Measurements from ENCODE around the gene ST7.

The ST7 gene

DNA sequence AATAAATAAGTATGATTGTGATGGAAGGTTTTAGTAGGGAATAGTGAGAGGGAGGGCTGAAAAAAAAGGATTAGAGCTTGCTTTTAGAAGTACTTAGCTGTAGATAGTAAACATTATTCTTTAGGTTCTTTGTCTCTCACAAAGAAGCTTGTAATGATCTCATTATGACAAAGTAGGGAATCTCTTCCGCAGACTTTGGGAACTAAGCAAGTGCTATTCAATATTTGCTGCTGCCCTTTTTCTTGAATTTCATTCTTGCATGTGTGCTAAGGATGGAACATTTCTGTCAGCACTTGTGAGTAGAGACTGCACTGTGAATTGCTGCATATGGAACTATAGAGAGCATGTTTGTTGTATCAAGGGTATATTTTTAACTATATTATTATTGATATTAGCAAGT is 173.4 kb downstream of the ST7 start:
- TF ChIP-seq, protein P1, sequence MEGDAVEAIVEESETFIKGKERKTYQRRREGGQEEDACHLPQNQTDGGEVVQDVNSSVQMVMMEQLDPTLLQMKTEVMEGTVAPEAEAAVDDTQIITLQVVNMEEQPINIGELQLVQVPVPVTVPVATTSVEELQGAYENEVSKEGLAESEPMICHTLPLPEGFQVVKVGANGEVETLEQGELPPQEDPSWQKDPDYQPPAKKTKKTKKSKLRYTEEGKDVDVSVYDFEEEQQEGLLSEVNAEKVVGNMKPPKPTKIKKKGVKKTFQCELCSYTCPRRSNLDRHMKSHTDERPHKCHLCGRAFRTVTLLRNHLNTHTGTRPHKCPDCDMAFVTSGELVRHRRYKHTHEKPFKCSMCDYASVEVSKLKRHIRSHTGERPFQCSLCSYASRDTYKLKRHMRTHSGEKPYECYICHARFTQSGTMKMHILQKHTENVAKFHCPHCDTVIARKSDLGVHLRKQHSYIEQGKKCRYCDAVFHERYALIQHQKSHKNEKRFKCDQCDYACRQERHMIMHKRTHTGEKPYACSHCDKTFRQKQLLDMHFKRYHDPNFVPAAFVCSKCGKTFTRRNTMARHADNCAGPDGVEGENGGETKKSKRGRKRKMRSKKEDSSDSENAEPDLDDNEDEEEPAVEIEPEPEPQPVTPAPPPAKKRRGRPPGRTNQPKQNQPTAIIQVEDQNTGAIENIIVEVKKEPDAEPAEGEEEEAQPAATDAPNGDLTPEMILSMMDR (IDR thresholded peaks at IDR 0.05; ENCODE audit: borderline replicate concordance, insufficient read depth, low read depth, low read length), result no peak

DNA sequence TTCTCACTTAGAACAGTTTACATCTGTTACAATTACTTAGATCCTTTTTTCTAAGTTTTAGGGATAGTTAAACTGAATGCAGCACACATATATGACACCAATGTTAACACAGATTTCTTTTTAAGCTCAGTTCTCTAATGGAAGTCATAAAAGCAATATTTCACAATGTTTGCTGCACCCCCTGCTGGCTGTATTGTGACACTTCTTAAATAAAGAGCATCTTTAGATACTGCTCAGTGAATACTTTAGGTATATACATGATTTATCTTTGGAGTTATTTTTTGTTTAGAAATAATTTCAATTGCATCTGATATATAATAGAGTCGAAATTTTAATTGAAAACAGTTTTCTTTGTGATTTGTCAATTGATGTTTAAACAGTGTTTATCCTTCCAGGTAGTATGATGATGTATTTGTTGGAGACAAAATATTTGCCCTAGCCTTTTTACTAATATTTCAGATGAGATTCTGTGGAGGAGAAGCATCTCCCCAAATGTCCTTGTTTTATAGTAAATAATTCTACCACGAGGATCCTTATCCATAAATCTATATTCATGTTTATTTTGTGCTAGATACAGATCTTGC is 174.4 kb downstream of the ST7 start:
- H3K4me3 ChIP-seq (ENCODE audit: low read depth, low read length), result no peak overlapping the region
- TF ChIP-seq, protein P1 (IDR thresholded peaks at IDR 0.05; ENCODE audit: borderline replicate concordance, insufficient read depth, low read depth, low read length), result peak; percentile 43; the same call in 1 of the 2 replicates

More for the DNA sequence above, 173.4 kb downstream of the ST7 start:
- H3K4me3 ChIP-seq (ENCODE audit: low read depth, low read length), result no peak overlapping the region

DNA sequence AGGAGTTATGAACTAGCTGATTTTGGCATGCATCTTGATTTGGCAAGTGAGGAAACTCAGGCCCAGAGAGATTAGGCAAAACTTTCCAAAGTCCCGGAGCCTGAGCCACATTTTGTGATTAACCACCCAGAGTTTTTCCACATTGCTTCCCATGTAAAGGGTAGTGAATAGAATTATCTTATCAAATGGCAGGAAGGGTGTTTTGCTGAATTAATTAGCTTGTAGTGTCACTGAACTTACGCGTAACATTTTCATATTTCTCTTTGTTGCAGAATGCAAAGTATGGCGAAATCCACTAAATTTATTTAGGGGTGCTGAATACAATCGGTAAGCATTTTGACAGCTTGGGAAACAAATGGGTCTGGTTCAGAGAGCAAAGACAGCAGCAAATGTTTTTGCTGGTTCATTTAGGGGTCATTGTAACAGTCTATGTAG is 176.2 kb downstream of the ST7 start:
- H3K4me3 ChIP-seq (ENCODE audit: low read depth, low read length), result no peak overlapping the region
- TF ChIP-seq, protein P1 (IDR thresholded peaks at IDR 0.05; ENCODE audit: borderline replicate concordance, insufficient read depth, low read depth, low read length), result no peak

DNA sequence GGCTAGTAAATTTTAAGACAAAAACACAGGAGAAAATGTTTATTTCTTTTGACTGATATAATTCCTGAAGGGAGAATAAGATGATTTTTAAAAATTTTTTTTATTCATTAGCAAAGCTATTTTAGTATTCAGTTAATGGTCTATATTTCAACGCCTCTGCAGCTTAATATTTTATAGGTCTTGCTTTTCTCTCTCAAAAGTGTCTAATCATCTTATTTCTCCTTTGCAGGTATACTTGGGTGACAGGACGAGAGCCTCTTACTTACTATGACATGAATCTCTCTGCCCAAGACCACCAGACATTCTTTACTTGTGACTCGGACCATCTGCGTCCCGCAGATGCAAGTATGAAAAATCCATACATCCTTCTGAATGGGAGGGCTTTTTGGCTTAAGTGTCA is 177.0 kb downstream of the ST7 start:
- TF ChIP-seq, protein P1 (IDR thresholded peaks at IDR 0.05; ENCODE audit: borderline replicate concordance, insufficient read depth, low read depth, low read length), result no peak
- no peak overlapping the region for H3K4me3 ChIP-seq (ENCODE audit: low read depth, low read length)

DNA sequence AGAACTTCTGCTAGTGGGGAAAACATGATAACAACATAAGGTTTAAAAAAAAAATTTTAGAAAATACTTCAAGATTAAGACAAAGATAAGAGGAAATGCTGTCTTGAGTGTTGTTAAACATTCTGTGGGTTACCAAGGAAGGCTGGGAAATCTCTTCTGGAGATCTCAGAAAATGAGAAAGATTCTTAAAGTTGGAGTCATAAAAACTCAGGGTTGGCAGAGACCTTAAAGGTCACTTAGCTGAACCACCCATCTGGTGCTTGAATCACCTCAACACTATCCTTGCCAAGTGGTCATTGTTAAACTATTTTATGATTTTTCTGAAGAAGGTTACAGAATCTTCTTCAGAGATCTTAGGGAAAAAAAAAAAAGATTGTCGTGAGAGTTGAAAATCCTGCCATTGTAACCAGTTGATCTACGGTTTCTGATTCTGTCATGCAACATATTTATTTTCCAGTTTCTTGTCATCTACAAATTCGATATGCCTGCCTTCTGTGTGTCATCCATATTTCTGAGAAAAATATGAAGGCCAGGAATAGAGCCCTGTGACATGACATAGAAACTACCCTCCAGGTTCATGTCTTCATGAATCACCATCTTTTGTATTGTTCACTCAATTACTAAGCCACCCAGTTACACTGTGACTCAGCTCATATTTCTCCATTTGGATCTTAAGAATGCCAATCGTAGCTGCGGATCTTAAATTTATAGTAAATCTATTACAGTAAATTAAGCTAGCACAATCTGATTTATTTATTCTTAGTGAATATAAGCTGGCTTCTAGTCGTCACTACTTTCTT is 179.2 kb downstream of the ST7 start:
- H3K4me3 ChIP-seq (ENCODE audit: low read depth, low read length), result no peak overlapping the region
- TF ChIP-seq, protein P1 (IDR thresholded peaks at IDR 0.05; ENCODE audit: borderline replicate concordance, insufficient read depth, low read depth, low read length), result no peak

DNA sequence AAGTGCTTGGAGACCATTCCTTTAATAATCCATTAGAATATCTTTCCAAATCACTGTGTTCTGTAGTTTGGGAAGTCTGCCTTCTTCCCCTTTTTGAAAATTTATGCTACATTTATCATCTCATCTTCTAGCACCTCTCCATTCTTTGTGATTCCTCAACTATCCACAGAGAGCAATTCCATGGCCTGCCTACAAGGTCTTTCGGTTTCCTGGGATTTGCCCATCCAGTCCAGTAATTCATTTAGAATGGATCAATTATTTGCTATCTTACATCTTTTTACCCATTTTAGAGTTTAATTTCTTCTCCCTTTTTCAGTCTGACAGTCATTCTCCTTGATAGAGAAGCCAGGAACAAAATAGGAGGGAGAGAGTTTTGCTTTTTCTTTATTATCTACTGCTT is 179.8 kb downstream of the ST7 start:
- H3K4me3 ChIP-seq (ENCODE audit: low read depth, low read length), result no peak overlapping the region
- TF ChIP-seq, protein P1 (IDR thresholded peaks at IDR 0.05; ENCODE audit: borderline replicate concordance, insufficient read depth, low read depth, low read length), result no peak

DNA sequence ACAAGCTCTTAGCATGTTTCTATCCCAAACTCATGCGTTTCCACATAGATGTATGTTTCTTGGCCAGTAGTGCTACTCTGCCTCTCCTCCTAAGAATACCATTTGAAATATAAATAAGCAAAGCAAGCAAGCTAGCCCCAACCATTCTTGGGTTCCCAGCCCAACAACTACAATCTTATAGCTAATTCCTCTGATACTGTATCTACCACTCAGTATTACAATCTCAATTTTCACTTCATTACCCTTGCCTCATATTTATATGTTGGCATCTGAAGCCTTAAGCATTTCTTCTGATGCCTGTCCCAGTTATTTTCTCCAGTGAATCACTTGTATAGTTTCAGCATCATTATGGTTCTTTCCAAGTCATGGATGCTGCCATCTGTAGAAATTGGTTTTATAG is 181.1 kb downstream of the ST7 start:
- TF ChIP-seq, protein P1 (IDR thresholded peaks at IDR 0.05; ENCODE audit: borderline replicate concordance, insufficient read depth, low read depth, low read length), result no peak
- H3K4me3 ChIP-seq (ENCODE audit: low read depth, low read length), result no peak overlapping the region
